WERI-Rb-1 (cell line): ENCODE data around the gene ZMIZ2.

ENCODE experiments used
- DNase-seq: peaks from one replicate; pipeline ENCODE4 v3.0.0-alpha.2; 2020
- H3K27ac ChIP-seq: fragments of 250-450 bp; sonication (Bioruptor Pico); 2 replicates; pipeline ENCODE4 v1.5.1; 2020; ENCODE audit warnings: mild to moderate bottlenecking, moderate library complexity
- H3K27me3 ChIP-seq: fragments of 250-450 bp; sonication (Bioruptor Pico); 2 replicates; pipeline ENCODE4 v1.5.1; 2021; ENCODE audit warnings: mild to moderate bottlenecking, low read depth, moderate library complexity; ENCODE audit not compliant: insufficient read depth, severe bottlenecking
- H3K36me3 ChIP-seq: fragments of 250-450 bp; sonication (Bioruptor Pico); 2 replicates; pipeline ENCODE4 v1.5.1; 2020; ENCODE audit warnings: mild to moderate bottlenecking, moderate library complexity
- H3K4me3 ChIP-seq: 2 replicates; pipeline ENCODE4 v1.5.1; 2011; ENCODE audit warnings: low read depth, mild to moderate bottlenecking, control low read depth, low read length
- H3K9me3 ChIP-seq: fragments of 250-450 bp; sonication (Bioruptor Pico); 2 replicates; pipeline ENCODE4 v1.5.1; 2021; ENCODE audit warnings: mild to moderate bottlenecking, moderate library complexity; ENCODE audit not compliant: severe bottlenecking
- TF ChIP-seq, protein P1 (sequence below): IDR thresholded peaks from 2 replicates; pipeline ENCODE4 v1.5.1; 2011; ENCODE audit warnings: low read depth, mild to moderate bottlenecking, control low read depth, inconsistent platforms, low read length

Gene ZMIZ2

GRCh38 chr7:44706788-44707557 lies 41.7 kb upstream of the ZMIZ2 start:
- no peak for DNase-seq
- H3K27me3 ChIP-seq: no peaks in the 10 kb centered on the region
- TF ChIP-seq, protein P1, sequence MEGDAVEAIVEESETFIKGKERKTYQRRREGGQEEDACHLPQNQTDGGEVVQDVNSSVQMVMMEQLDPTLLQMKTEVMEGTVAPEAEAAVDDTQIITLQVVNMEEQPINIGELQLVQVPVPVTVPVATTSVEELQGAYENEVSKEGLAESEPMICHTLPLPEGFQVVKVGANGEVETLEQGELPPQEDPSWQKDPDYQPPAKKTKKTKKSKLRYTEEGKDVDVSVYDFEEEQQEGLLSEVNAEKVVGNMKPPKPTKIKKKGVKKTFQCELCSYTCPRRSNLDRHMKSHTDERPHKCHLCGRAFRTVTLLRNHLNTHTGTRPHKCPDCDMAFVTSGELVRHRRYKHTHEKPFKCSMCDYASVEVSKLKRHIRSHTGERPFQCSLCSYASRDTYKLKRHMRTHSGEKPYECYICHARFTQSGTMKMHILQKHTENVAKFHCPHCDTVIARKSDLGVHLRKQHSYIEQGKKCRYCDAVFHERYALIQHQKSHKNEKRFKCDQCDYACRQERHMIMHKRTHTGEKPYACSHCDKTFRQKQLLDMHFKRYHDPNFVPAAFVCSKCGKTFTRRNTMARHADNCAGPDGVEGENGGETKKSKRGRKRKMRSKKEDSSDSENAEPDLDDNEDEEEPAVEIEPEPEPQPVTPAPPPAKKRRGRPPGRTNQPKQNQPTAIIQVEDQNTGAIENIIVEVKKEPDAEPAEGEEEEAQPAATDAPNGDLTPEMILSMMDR: no peak
- H3K4me3 ChIP-seq: no peak overlapping the region
- H3K9me3 ChIP-seq: no peaks in the 10 kb centered on the region
- H3K36me3 ChIP-seq: peaks cover 19% of the 10 kb centered on the region
- H3K27ac ChIP-seq: no peak overlapping the region

- TF ChIP-seq, protein P1: no peak
- no peaks in the 10 kb centered on the region for H3K9me3 ChIP-seq
- H3K27me3 ChIP-seq: no peaks in the 10 kb centered on the region
- no peak overlapping the region for H3K4me3 ChIP-seq
- no peak for DNase-seq
- peaks cover 15% of the 10 kb centered on the region for H3K36me3 ChIP-seq
- H3K27ac ChIP-seq: no peak overlapping the region
Observed at GRCh38 chr7:44707558-44708230, 41.0 kb upstream of the ZMIZ2 start.

DNA sequence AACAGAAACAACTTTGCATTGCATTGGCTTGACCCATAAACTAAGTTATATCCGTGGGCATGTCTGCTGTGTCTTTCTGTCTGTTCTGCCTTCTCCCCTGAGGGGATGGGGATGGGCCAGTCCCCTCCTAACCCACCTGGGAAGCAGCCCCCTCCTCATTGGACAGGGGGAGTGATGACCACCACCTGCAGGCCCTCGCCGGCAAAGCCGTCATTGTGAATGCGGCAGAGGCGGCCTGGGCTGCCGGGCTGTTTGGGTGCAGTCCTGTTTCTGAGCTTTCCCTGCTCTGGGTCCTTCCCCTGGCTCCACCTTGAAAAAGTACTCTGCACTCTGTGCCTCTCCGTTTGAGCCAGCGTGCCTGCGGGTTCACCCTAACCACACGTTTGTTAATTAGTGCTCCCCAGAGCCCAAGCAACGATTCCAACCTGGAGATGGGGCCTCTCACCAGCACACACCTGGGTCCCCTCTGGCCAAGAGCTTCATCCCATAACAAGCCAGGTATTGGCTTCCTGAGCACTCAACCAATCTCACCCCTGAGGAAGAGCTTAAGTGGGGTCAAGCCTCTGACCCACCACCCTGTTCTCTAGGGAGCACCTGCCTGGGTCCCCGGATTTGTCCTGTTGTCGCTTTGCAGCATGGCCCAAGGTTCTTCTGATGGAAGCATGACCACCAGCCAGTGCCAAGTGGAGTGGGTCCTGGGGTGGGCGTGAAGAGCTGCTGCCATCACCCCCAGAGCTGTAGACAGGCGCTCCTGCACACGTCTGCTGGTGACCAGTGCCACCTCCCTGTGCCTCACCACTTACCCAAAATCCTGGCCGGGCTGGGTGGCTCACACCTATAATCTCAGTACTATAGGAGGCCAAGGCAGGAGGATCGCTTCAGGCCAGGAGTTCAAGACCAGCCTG lies 39.4 kb upstream of the ZMIZ2 start:
- H3K27ac ChIP-seq: no peak overlapping the region
- TF ChIP-seq, protein P1: no peak

DNA sequence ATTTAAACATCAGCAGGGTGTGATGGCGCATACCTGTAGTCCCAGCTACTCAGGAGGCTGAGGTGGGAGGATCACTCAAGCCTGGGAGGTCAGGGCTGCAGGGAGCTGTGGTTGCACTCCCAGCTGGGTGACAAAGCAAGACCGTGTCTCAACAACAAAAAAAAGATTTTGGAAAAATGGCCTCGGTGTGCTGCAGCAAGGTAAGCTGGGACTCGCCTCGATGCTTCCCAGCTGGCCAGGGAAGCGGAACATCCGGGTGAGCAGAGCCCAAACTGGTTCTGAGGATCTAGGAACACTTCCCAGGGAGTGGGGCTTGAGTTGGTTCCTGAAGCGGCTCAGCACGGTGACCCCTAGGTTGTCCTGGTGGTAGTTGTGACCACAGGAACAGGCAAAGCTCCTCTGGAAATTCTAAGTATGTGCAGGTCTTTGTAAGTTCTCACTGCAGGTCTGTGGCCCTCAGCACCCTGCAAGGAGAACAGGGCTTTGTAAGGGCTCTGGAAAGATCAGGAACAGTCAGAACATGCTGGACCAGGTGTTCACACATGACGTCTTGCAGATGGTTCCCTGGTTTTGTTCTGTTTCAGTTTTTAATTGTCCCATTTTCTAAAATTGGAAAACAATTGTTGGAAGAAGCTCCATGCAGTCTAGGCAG lies 38.6 kb upstream of the ZMIZ2 start:
- Histone ChIP-seq H3K36me3 (peaks cover 12% of the 10 kb centered on the region; the same call in 1 of the 2 replicates), H3K4me3 (no peak overlapping the region), H3K27me3 (no peaks in the 10 kb centered on the region), H3K27ac (no peak overlapping the region), H3K9me3 (no peaks in the 10 kb centered on the region)
- TF ChIP-seq, protein P1: no peak
- no peak for DNase-seq

More for the DNA sequence above, 39.4 kb upstream of the ZMIZ2 start:
- Histone ChIP-seq H3K4me3 (no peak overlapping the region), H3K27me3 (no peaks in the 10 kb centered on the region), H3K36me3 (peaks cover 12% of the 10 kb centered on the region; the same call in 1 of the 2 replicates), H3K9me3 (no peaks in the 10 kb centered on the region)
- DNase-seq: no peak

GRCh38 chr7:44711528-44711927 lies 37.1 kb upstream of the ZMIZ2 start:
- no peak for DNase-seq
- no peak overlapping the region for H3K27ac ChIP-seq

More at GRCh38 chr7:44711528-44711927, 37.1 kb upstream of the ZMIZ2 start:
- no peaks in the 10 kb centered on the region for H3K27me3 ChIP-seq
- peaks cover 12% of the 10 kb centered on the region; the same call in 1 of the 2 replicates for H3K36me3 ChIP-seq
- H3K9me3 ChIP-seq: no peaks in the 10 kb centered on the region
- TF ChIP-seq, protein P1: no peak
- no peak overlapping the region for H3K4me3 ChIP-seq
